Karpas-422 (cell line): ENCODE results near the gene PPIAL4G. TPM values are rescaled to one million over a fixed set of nuclear protein-coding genes. Genes with fewer than 3 reads are reported as not detected.
"Not testable (repeated sequence)": the region's sequence is repeated elsewhere in the genome, so short reads cannot be mapped to it uniquely, and the experiment has no call there.

Experiments used
- DNase-seq: peaks from one replicate; pipeline ENCODE4 v3.0.0-alpha.2; 2015
- H2AFZ ChIP-seq: fragments of 200-600 bp; sonication (generic); 2 replicates; pipeline ENCODE4 v1.6.1; 2014; ENCODE audit warnings: antibody characterized with exemption, low read length, mixed read lengths
- H3K27ac ChIP-seq: fragments of 200-600 bp; sonication (generic); 2 replicates; pipeline ENCODE4 v1.5.1; 2014; ENCODE audit warnings: mild to moderate bottlenecking, low read length, moderate library complexity
- H3K27me3 ChIP-seq: fragments of 200-600 bp; sonication (generic); 2 replicates; pipeline ENCODE4 v1.6.1; 2014; ENCODE audit warnings: low read length, mixed read lengths
- H3K36me3 ChIP-seq: fragments of 200-600 bp; sonication (generic); 2 replicates; pipeline ENCODE4 v1.6.1; 2014; ENCODE audit warnings: low read length, mixed read lengths; ENCODE audit not compliant: insufficient read depth
- H3K4me1 ChIP-seq: fragments of 200-600 bp; sonication (generic); 2 replicates; pipeline ENCODE4 v1.6.1; 2014; ENCODE audit warnings: mild to moderate bottlenecking, low read length, mixed read lengths
- H3K4me2 ChIP-seq: fragments of 200-600 bp; sonication (generic); 2 replicates; pipeline ENCODE4 v1.6.1; 2014; ENCODE audit warnings: low read length, low read depth, mild to moderate bottlenecking; ENCODE audit not compliant: poor library complexity, severe bottlenecking
- H3K4me3 ChIP-seq: fragments of 200-600 bp; sonication (generic); 2 replicates; pipeline ENCODE4 v1.5.1; 2014; ENCODE audit warnings: mild to moderate bottlenecking, antibody characterized with exemption, low read length, mixed read lengths
- H3K79me2 ChIP-seq: fragments of 200-600 bp; sonication (generic); 2 replicates; pipeline ENCODE4 v1.6.1; 2014; ENCODE audit warnings: mild to moderate bottlenecking, low read length, mixed read lengths
- H3K9ac ChIP-seq: fragments of 200-600 bp; sonication (generic); 2 replicates; pipeline ENCODE4 v1.6.0; 2014; ENCODE audit warnings: low read length
- H3K9me2 ChIP-seq: fragments of 200-600 bp; sonication (generic), shearing (Covaris generic); replicated peaks from 2 replicates; pipeline ENCODE4 v1.6.0; 2014; ENCODE audit warnings: mild to moderate bottlenecking, low read length, moderate library complexity; ENCODE audit not compliant: insufficient read depth
- H3K9me3 ChIP-seq: fragments of 300-700, 200-600 bp; sonication (generic); 2 replicates; pipeline ENCODE4 v1.6.1; 2014; ENCODE audit warnings: low read length, mixed read lengths
- H4K20me1 ChIP-seq: fragments of 200-600 bp; sonication (generic); 2 replicates; pipeline ENCODE4 v1.6.1; 2014; ENCODE audit warnings: mild to moderate bottlenecking, antibody characterized with exemption, low read length, low read depth; ENCODE audit not compliant: insufficient read depth
- total RNA-seq: library from RNA; depleted of rRNA; stranded (reverse); fragments of >200 nt; shearing (Covaris generic); gene quantifications from 2 replicates; pipeline ENCODE4 v1.2.3, GENCODE V29; 2014; ENCODE audit warnings: low replicate concordance

PPIAL4G gene
- total RNA-seq, 1 experiment from 2014 or later, result not detected

GRCh38 chr1:148514310-148514709 is 31.2 kb upstream of the PPIAL4G start:
- H3K9me2 ChIP-seq, H3K9me3 ChIP-seq, DNase-seq, H3K4me2 ChIP-seq, H3K4me3 ChIP-seq, H3K79me2 ChIP-seq, H3K4me1 ChIP-seq, H3K27ac ChIP-seq, H3K9ac ChIP-seq, H3K36me3 ChIP-seq, H3K27me3 ChIP-seq, H2AFZ ChIP-seq, H4K20me1 ChIP-seq: not testable (repeated sequence)

DNA sequence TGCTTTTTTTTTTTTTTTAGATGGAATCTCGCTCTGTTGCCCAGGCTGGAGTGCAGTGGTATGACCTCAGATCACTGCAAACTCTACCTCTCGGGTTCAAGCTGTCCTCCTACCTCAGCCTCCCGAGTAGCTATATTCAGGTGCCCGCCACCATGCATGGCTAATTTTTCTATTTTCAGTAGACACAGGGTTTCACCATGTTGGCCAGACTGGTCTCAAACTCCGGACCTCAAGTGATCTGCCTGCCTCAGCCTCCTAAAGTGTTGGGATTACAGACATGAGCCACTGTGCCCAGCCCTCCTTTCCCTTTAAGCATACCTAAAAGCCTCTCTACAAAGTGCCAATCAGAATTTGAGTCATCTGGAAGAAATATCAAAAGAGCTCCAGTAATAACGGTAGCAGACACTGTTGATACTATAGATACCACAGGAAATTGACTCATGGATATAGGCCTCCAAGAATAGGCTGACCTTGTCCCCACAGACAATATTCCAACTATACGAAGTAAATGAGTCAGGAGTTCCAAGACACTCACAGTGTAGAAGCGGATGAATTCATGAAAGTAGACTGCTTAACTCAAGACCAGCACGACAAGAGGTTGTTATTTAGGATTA is 29.6 kb upstream of the PPIAL4G start:
- H3K4me3 ChIP-seq, H3K27ac ChIP-seq, H2AFZ ChIP-seq, DNase-seq, H3K27me3 ChIP-seq, H3K9ac ChIP-seq, H4K20me1 ChIP-seq, H3K4me2 ChIP-seq, H3K4me1 ChIP-seq, H3K9me3 ChIP-seq, H3K36me3 ChIP-seq, H3K79me2 ChIP-seq, H3K9me2 ChIP-seq: not testable (repeated sequence)

DNA sequence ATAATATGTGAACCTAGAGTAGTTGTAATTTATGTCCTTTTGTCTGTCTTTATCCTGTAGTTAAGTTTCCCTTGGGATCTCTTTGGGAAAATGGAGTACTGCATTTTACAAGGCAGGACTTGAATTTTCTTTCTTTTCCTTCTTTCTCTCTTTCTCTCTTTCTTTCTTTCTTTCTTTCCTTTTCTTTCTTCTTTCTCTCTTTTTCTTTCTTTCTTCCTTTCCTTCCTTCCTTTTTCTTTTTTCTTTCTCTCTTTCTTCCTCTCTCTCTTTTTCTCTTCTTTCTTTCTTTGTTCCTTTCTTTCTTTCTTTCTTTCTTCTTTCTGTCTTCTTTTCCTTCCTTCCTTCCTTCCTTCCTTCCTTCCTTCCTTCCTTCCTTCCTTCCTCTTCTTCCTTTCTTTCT is 10.8 kb upstream of the PPIAL4G start:
- H2AFZ ChIP-seq, H4K20me1 ChIP-seq, H3K4me2 ChIP-seq, H3K4me3 ChIP-seq, H3K9me2 ChIP-seq, H3K79me2 ChIP-seq, DNase-seq, H3K9me3 ChIP-seq, H3K4me1 ChIP-seq, H3K27me3 ChIP-seq, H3K27ac ChIP-seq, H3K9ac ChIP-seq, H3K36me3 ChIP-seq: not testable (repeated sequence)

DNA sequence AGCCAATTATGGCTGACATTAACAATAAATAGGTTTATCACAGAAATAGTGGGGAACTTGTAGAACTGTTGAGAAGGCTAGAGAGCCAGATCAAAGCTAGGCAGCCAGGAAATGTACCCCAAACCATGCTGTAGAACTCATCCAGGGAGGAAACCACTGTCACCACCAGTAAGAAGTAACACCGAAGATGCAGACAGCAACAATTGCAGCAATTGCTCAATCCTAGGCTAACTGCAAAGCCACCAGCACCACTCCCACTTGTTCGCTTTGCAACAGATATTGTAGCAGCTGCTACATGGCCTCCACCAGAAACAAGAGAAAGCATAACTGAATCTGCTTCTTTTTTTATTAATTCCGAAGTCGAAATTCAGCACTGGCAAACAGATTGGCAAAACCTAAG is 2.0 kb downstream of the PPIAL4G start:
- H3K9ac ChIP-seq, H4K20me1 ChIP-seq, H3K4me3 ChIP-seq, H2AFZ ChIP-seq, H3K9me2 ChIP-seq, H3K36me3 ChIP-seq, H3K4me1 ChIP-seq, H3K9me3 ChIP-seq, H3K4me2 ChIP-seq, H3K27me3 ChIP-seq, DNase-seq, H3K27ac ChIP-seq, H3K79me2 ChIP-seq: not testable (repeated sequence)

DNA sequence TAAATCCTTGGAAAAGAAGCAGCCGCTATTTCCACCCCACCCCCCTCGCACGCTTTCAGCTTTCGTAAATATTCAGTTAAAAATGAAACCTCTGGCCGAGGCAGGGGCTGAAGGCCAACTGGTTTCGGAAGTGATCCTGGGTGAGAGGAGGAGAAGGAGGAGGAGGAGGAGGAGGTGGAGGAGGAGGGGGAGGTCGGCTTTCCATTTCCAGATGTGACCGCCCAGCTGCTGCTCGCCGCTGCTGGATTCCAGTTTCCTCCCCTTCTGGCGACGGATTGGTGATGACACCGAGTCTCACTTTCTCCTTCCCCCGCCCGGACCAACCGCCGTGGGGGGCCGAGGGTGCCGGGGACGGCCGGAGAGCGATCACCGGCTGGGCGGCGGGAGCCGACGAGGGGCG is 23.4 kb downstream of the PPIAL4G start:
- DNase-seq, H3K79me2 ChIP-seq, H3K4me3 ChIP-seq, H3K36me3 ChIP-seq, H3K9me2 ChIP-seq, H3K9me3 ChIP-seq, H3K4me2 ChIP-seq, H4K20me1 ChIP-seq, H3K9ac ChIP-seq, H3K27me3 ChIP-seq, H3K4me1 ChIP-seq, H2AFZ ChIP-seq, H3K27ac ChIP-seq: not testable (repeated sequence)

DNA sequence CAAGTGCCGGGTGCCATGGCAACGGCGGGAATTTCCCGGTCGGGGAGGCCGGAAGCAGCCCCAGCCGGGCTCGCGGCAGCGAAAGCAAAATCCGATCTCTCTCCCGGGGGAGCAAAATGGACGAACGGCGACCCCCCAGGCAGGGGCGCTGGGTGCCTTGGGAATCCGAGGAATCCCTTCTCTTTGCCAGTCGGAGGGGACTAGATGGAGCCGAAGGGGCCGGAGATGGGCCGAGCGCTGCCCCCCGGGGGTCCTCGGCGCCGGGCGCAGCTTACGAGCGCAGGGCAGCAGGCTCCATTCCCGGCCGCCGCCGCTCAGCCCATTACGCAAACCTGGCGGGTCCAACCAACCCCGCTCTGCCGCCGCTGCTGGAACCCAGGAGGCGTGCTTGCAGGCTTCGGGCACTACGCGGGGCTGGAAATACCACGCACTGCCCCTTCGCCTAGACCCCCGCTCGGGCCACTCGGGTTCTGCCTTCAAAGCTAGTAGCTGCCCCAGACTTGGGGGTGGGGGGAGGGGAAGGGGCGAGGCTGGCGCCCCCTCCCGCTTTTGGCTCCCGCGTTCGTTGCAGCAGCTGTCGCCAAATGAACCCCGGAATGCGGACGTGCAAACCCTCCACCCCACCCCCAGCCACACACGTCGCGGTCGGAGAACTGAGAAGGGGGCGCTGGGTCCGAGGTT is 24.1 kb downstream of the PPIAL4G start:
- DNase-seq, result peak; percentile 44

DNA sequence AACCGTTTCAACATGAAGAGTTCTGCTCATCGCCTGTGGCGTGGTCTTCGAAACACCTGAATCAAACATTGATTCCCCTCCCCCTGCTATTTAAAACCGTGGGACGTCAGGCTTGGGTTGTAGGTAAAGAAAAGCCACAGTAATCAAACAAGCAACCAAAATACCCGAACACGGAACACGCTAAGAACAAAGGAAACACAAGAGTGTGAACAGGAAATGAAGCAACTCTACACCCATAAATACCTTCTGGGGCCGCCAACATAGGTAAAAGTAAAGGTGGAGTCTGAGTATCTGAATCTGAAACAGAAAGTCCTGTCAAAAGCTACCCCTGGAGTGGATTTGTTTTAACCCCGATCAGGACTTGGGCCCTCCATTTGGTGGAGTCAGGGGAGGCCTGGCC is 24.7 kb downstream of the PPIAL4G start:
- H3K9me3 ChIP-seq, H3K27ac ChIP-seq, H3K4me1 ChIP-seq, DNase-seq, H3K9me2 ChIP-seq, H3K36me3 ChIP-seq, H4K20me1 ChIP-seq, H3K79me2 ChIP-seq, H3K27me3 ChIP-seq, H2AFZ ChIP-seq: not testable (repeated sequence)
- H3K9ac ChIP-seq, result 0 out of 2 replicates have a peak overlapping the region, but pooled peaks have one; percentile 33
- peak overlapping the region; percentile 38 for H3K4me2 ChIP-seq
- H3K4me3 ChIP-seq, result peak overlapping the region; percentile 43; the same call in 1 of the 2 replicates

More for the DNA sequence above, 24.1 kb downstream of the PPIAL4G start:
- H3K36me3 ChIP-seq, H3K9me3 ChIP-seq, H3K79me2 ChIP-seq, H3K27ac ChIP-seq, H3K9me2 ChIP-seq, H2AFZ ChIP-seq, H3K27me3 ChIP-seq, H4K20me1 ChIP-seq, H3K4me1 ChIP-seq: not testable (repeated sequence)
- Histone ChIP-seq H3K4me3 (peak overlapping the region; percentile 69), H3K9ac (peak overlapping the region; percentile 56), H3K4me2 (peak overlapping the region; percentile 69)

DNA sequence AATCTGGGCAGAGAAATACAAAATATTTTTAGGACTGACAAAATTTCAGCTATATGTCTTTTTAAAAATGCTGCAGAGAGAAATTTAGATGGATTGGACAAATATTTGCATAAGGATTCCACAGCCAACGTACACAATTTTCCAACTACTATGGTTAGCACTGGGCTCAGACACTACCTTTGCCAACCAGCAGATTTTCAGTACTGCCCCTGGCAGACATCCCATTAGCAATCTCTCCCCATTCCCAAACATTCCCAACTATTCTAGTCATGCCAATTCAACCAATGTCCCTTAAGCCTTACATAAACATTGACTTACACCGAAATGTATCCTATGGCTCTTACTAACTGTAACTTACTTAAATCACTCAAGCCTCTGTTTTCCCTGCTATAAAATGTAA is 30.3 kb downstream of the PPIAL4G start:
- H3K9me3 ChIP-seq, H3K4me2 ChIP-seq, H4K20me1 ChIP-seq, H3K4me1 ChIP-seq, H3K27me3 ChIP-seq, DNase-seq, H2AFZ ChIP-seq, H3K79me2 ChIP-seq, H3K27ac ChIP-seq, H3K36me3 ChIP-seq, H3K4me3 ChIP-seq, H3K9me2 ChIP-seq, H3K9ac ChIP-seq: not testable (repeated sequence)
